Progenitor cell of endocrine pancreas (in vitro differentiated cells): ENCODE results near the gene SPATS2L. TPM values are rescaled to one million over a fixed set of nuclear protein-coding genes. Genes with fewer than 3 reads are reported as not detected.
"Not testable (repeated sequence)": the region's sequence is repeated elsewhere in the genome, so short reads cannot be mapped to it uniquely, and the experiment has no call there.

Source experiments
- DNase-seq: peaks from one replicate; pipeline ENCODE4 v3.0.0; 2021; ENCODE audit warnings: low spot score; ENCODE audit not compliant: unreplicated experiment
- H3K27ac Mint-ChIP-seq: 2 replicates; pipeline ENCODE4 v1.8.0; 2021; ENCODE audit warnings: mild to moderate bottlenecking, moderate library complexity, mixed read lengths
- H3K27me3 Mint-ChIP-seq: 2 replicates; pipeline ENCODE4 v1.8.0; 2021; ENCODE audit warnings: mixed read lengths
- H3K36me3 Mint-ChIP-seq: 2 replicates; pipeline ENCODE4 v1.8.0; 2022; ENCODE audit warnings: mixed read lengths; ENCODE audit not compliant: insufficient read depth
- H3K4me1 Mint-ChIP-seq: 2 replicates; pipeline ENCODE4 v1.8.0; 2021; ENCODE audit warnings: low read depth, mixed read lengths
- H3K4me3 Mint-ChIP-seq: 2 replicates; pipeline ENCODE4 v1.8.0; 2021; ENCODE audit warnings: low read depth, mild to moderate bottlenecking, moderate library complexity, mixed read lengths
- H3K9me3 Mint-ChIP-seq: 2 replicates; pipeline ENCODE4 v1.8.0; 2021; ENCODE audit warnings: low read depth, mixed read lengths
- CTCF ChIP-seq: fragments of 200-600 bp; sonication (generic); IDR thresholded peaks from one replicate; pipeline ENCODE4 v1.5.0; 2021; ENCODE audit warnings: antibody characterized with exemption, mild to moderate bottlenecking; ENCODE audit not compliant: unreplicated experiment
- total RNA-seq: library from RNA; stranded (reverse); gene quantifications from 2 replicates; pipeline ENCODE4 v1.2.1, GENCODE V29; 2021

The SPATS2L gene
- total RNA-seq, 1 donor from 2014 or later = 110 TPM

DNA sequence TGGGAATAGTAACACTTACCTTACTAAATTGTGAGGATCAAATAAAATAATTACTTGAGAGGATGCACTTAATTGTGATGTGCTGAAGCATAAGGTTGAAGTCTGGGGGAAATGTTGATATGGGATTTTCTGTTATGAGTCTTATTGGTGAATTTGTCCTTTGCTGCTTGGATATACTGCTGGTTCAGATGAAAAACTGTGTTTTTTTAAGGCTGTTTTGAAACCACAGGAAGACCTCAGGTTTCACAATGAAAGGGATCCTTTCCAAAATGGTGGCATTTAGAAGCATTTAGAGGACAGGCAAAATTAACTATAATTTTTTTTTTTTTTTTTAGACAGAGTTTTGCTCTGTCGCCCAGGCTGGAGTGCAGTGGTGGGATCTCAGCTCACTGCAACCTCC is 34.9 kb downstream of the SPATS2L start:
- H3K4me1 Mint-ChIP-seq = peaks cover 41% of the 10 kb centered on the region
- peaks cover 22% of the 10 kb centered on the region for H3K36me3 Mint-ChIP-seq
- DNase-seq = no peak
- H3K4me3 Mint-ChIP-seq = no peak overlapping the region
- no peaks in the 10 kb centered on the region for H3K27me3 Mint-ChIP-seq
- no peaks in the 10 kb centered on the region for H3K9me3 Mint-ChIP-seq
- no peak for TF ChIP-seq CTCF
- no peak overlapping the region for H3K27ac Mint-ChIP-seq

- DNase-seq = no peak
- no peaks in the 10 kb centered on the region for H3K9me3 Mint-ChIP-seq
- TF ChIP-seq CTCF = no peak
- peaks cover 22% of the 10 kb centered on the region for H3K36me3 Mint-ChIP-seq
- peaks cover 35% of the 10 kb centered on the region for H3K4me1 Mint-ChIP-seq
- H3K27ac Mint-ChIP-seq = no peak overlapping the region
- no peak overlapping the region for H3K4me3 Mint-ChIP-seq
- H3K27me3 Mint-ChIP-seq = no peaks in the 10 kb centered on the region
Measured at GRCh38 chr2:200342235-200342634, 35.7 kb downstream of the SPATS2L start.

DNA sequence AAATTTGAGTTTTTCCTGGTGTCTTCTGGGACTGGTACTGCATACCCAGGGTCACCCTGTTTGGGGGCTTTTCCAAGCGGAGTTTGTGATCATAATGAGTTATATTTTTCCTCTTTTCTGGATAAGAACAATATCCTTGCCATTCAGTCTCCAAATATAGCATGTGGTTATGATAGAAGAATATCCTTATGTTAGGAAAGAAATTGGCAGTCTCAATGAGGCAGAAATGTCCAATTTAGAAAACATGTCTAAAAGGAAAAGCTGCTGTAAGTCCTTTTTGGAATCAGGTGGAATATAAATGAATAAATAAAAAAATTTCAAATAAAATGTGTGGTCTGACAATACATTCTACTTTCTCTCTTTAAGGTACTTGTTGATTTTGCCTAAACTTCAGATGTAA is 36.2 kb downstream of the SPATS2L start:
- Mint-ChIP-seq H3K27me3 (no peaks in the 10 kb centered on the region), H3K9me3 (no peaks in the 10 kb centered on the region), H3K4me3 (no peak overlapping the region), H3K36me3 (peaks cover 22% of the 10 kb centered on the region), H3K27ac (no peak overlapping the region), H3K4me1 (peaks cover 31% of the 10 kb centered on the region)
- no peak for TF ChIP-seq CTCF
- DNase-seq = no peak

DNA sequence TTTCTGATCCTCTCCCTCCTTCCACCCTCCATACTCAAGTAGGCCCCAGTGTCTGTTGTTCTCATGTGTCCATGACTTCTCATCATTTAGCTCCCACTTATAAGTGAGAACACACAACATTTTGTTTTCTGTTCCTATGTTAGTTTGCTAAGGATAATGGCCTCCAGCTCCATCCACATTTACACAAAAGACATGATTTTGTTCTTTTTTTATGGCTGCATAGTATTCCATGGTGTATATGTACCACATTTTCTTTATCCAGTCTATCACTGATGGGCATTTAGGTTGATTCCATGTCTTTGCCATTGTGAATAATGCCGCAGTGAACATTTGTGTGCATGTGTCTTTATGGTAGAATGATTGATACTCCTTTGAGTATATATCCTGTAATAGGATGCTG is 37.7 kb downstream of the SPATS2L start:
- peaks cover 22% of the 10 kb centered on the region for H3K36me3 Mint-ChIP-seq
- H3K4me1 Mint-ChIP-seq = peaks cover 35% of the 10 kb centered on the region
- not testable (repeated sequence) for H3K27me3 Mint-ChIP-seq, H3K9me3 Mint-ChIP-seq, H3K27ac Mint-ChIP-seq, H3K4me3 Mint-ChIP-seq, DNase-seq

DNA sequence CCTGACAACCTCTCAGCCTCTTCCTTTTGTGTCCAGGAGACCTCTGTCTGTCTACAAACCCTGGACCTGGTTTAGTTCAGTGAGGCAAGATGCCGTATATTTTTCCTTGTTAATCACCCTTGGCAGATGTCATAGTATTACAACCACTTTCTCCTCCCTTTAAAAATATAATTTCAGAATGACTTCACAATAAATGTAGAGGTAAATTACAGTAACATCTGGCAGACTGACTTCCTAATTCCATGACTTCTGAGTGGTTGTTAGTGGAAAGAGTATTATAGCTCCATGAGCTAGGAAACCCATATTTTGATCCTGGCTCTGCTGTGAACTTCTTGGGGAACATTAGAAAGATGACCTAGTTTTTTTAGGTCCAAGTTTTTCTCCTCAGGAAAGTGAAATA is 39.5 kb downstream of the SPATS2L start:
- H3K36me3 Mint-ChIP-seq = peaks cover 24% of the 10 kb centered on the region
- no peak for DNase-seq
- no peaks in the 10 kb centered on the region for H3K9me3 Mint-ChIP-seq
- H3K27ac Mint-ChIP-seq = peak overlapping the region; percentile 48
- no peak overlapping the region for H3K4me3 Mint-ChIP-seq
- no peaks in the 10 kb centered on the region for H3K27me3 Mint-ChIP-seq
- H3K4me1 Mint-ChIP-seq = peaks cover 34% of the 10 kb centered on the region
- no peak for TF ChIP-seq CTCF

GRCh38 chr2:200347301-200347700 is 40.8 kb downstream of the SPATS2L start:
- no peak for TF ChIP-seq CTCF
- Mint-ChIP-seq H3K9me3 (no peaks in the 10 kb centered on the region), H3K36me3 (peaks cover 19% of the 10 kb centered on the region), H3K4me3 (no peak overlapping the region), H3K4me1 (peaks cover 40% of the 10 kb centered on the region), H3K27me3 (no peaks in the 10 kb centered on the region), H3K27ac (peak overlapping the region; percentile 39)
- DNase-seq = no peak
